ENCODE data around the gene PCSK1. TPM values are rescaled to one million over a fixed set of nuclear protein-coding genes. Genes with fewer than 3 reads are reported as not detected.

The PCSK1 gene
- total RNA-seq, 4 donors from 2014 or later = 0.14 to 0.88 TPM; not detected in 2

DNA sequence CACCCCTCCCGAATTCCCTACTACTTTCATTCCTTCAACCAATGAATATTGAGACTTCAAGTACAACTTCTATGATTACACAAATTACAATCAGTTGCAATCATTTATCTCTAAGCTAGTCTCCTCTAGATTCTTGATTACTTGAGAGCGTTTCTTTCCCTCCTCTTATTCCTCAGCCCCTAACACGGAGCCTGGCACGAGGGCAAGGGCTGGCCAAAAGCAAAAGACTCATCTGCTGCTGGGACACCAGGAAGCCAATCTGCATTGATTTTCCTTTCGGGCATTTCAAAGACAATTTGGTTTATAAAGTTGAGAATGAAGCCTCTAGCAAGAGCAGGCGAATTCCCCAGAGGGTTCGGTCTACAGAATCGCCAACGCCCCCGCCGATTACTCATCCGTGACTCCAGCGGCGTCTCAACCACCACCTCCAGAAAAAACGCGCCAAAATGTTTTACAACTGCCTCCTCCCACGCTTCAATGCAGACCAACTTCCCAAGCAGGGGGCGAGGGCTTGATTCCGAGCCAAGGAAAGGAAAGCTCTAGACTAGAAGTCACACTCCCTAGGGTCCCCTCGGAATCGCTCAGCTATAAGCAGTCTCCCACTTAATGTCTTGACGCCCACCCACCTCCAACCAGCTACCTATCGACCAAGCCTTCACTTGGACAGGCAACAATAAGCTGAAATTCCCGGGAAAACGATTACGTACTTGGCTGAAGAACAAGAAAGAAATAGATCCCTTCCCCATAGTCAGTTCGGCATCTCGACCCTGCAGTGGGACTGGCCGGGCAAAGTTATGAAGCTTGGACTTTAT lies 1.5 kb downstream of the PCSK1 start:
- Histone ChIP-seq H3K4me3 (no peak overlapping the region), H3K9me3 (no peaks in the 10 kb centered on the region), H3K36me3 (no peaks in the 10 kb centered on the region), H3K27ac (no peak overlapping the region), H3K4me1 (peaks cover 0 to 12% of the 10 kb centered on the region in 2 donors), H3K27me3 (peaks cover 0 to 22% of the 10 kb centered on the region in 2 donors)
- peak in 1 of 2 donors; percentile 20 for DNase-seq
- intact Hi-C loops (cut with DNase I; ENCODE audit: low total_unique reads) = no loop called here
- no peak for TF ChIP-seq POLR2A (IDR thresholded peaks at IDR 0.05)
- TF ChIP-seq, protein P1, sequence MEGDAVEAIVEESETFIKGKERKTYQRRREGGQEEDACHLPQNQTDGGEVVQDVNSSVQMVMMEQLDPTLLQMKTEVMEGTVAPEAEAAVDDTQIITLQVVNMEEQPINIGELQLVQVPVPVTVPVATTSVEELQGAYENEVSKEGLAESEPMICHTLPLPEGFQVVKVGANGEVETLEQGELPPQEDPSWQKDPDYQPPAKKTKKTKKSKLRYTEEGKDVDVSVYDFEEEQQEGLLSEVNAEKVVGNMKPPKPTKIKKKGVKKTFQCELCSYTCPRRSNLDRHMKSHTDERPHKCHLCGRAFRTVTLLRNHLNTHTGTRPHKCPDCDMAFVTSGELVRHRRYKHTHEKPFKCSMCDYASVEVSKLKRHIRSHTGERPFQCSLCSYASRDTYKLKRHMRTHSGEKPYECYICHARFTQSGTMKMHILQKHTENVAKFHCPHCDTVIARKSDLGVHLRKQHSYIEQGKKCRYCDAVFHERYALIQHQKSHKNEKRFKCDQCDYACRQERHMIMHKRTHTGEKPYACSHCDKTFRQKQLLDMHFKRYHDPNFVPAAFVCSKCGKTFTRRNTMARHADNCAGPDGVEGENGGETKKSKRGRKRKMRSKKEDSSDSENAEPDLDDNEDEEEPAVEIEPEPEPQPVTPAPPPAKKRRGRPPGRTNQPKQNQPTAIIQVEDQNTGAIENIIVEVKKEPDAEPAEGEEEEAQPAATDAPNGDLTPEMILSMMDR (IDR thresholded peaks at IDR 0.05) = no peak

DNA sequence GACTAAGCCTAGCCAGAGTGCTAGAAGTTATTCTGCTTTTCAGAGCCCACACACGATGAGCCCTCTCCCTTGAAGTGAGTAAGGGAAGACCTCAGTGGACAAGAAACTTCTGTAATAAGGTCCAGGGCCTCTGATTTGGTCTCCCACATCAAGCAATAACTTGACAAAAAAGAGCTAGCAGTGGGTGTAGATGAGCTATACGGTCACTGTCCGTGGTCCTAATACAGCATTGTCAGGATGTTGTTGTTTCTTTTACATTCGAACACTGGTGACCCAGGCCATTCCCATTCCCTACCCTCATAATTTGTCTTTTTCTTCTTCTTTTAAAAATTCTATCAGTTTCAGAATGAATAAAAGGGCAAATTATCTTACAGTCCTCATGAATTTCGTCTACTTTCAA lies 5.2 kb downstream of the PCSK1 start:
- no peaks in the 10 kb centered on the region for H3K36me3 ChIP-seq
- TF ChIP-seq, protein P1 (IDR thresholded peaks at IDR 0.05) = no peak
- no peak for TF ChIP-seq POLR2A (IDR thresholded peaks at IDR 0.05)
- no peaks in the 10 kb centered on the region for H3K9me3 ChIP-seq
- H3K4me3 ChIP-seq = no peak overlapping the region
- H3K4me1 ChIP-seq = peaks cover 0 to 8% of the 10 kb centered on the region in 2 donors
- DNase-seq = no peak
- H3K27me3 ChIP-seq = peaks cover 0 to 14% of the 10 kb centered on the region in 2 donors
- H3K27ac ChIP-seq = no peak overlapping the region
- intact Hi-C loops (cut with DNase I; ENCODE audit: low total_unique reads) = no loop called here

DNA sequence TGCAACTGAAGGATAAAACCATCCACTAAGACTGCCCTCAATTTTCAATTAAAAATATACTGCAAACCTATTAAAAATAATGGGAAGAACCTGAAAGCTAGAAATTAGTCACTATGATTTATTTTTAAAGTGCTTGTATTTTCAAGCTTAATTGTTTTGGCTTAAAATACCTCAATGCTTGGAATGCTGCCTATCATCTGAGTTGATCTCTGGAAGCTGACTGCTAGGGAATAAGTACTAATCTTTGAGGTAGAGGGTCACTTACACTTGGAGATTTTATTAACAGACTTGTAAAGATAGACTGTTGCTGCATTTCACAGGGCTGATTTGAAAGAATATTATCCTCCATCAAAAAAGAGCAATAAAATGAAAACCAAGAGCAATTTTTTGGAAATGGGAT lies 6.2 kb downstream of the PCSK1 start:
- intact Hi-C loops (cut with DNase I; ENCODE audit: low total_unique reads) = no loop called here
- Histone ChIP-seq H3K27ac (no peak overlapping the region), H3K4me3 (no peak overlapping the region), H3K9me3 (no peaks in the 10 kb centered on the region), H3K4me1 (no peaks in the 10 kb centered on the region), H3K36me3 (no peaks in the 10 kb centered on the region), H3K27me3 (peaks cover 0 to 13% of the 10 kb centered on the region in 2 donors)
- TF ChIP-seq POLR2A (IDR thresholded peaks at IDR 0.05) = no peak
- TF ChIP-seq, protein P1 (IDR thresholded peaks at IDR 0.05) = no peak
- DNase-seq = no peak

DNA sequence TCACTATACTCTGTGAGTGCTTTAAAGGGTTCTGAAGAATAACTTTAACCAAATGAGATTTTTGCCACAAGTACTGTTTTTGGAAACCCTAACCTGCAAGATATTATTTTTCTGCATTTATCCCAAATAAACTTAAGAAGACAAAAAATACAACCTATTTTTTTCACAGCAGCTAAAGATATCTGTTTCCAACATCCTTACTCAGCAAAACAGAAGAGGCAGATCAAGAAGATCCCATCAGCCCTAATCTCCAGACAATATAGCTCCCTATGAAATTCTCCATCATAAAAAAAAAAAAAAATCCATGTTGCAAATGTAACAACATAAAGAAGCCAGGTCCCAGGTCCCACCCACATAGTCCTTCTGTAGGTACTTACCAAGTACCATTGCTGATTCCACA lies 7.6 kb downstream of the PCSK1 start:
- intact Hi-C loops (cut with DNase I; ENCODE audit: low total_unique reads) = no loop called here
- no peak for DNase-seq

DNA sequence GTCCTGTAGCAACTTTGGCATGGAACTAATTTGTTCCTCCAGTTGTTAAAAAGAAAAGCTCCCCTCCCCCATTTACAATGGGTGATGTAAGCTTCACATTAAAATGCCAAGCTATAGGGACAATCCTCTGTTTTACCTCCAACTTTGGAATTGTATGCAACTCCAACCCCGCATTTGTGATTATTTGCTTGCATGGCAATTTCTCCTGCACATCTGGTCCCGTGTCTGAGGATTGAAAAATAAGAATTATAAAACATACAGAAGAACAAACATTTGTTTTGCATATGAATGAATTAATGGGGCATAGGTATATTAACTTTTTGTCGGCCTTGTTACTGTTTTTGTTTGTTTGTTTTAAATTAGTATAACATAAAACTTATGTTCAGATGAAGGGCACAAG lies 17.2 kb downstream of the PCSK1 start:
- no peak for DNase-seq
- intact Hi-C loops (cut with DNase I; ENCODE audit: low total_unique reads) = no loop called here
- Histone ChIP-seq H3K9me3 (no peaks in the 10 kb centered on the region), H3K27ac (no peak overlapping the region), H3K4me1 (no peaks in the 10 kb centered on the region), H3K27me3 (no peaks in the 10 kb centered on the region), H3K36me3 (no peaks in the 10 kb centered on the region), H3K4me3 (no peak overlapping the region)
- TF ChIP-seq, protein P1 (IDR thresholded peaks at IDR 0.05) = no peak
- TF ChIP-seq POLR2A (IDR thresholded peaks at IDR 0.05) = no peak

More for the DNA sequence above, 7.6 kb downstream of the PCSK1 start:
- Histone ChIP-seq H3K9me3 (no peaks in the 10 kb centered on the region), H3K36me3 (no peaks in the 10 kb centered on the region), H3K4me3 (no peak overlapping the region), H3K4me1 (no peaks in the 10 kb centered on the region), H3K27ac (no peak overlapping the region), H3K27me3 (peaks cover 0 to 3% of the 10 kb centered on the region in 2 donors)
- TF ChIP-seq POLR2A (IDR thresholded peaks at IDR 0.05) = no peak
- TF ChIP-seq, protein P1 (IDR thresholded peaks at IDR 0.05) = no peak
